WTC11 (cell line): ENCODE measurements around the gene CX3CR1. TPM values are rescaled to one million over a fixed set of nuclear protein-coding genes. Genes with fewer than 3 reads are reported as not detected.

Experiments used
- ATAC-seq: fragments of 200-7000 bp; cut with Tn5 transposase; 2 replicates; pipeline ENCODE4 v1.10.0; 2021; ENCODE audit warnings: mild to moderate bottlenecking, moderate library complexity
- CTCF ChIA-PET: fragments of 300-600 bp; sonication (Branson Sonifier 250); formaldehyde crosslinking; loops from one replicate; lab custom pipeline; 2021; ENCODE audit warnings: antibody characterized with exemption; lab: Charles Lee
- POLR2A ChIA-PET: fragments of 350-600 bp; sonication (Branson Sonifier 250); formaldehyde crosslinking; loops from one replicate; lab custom pipeline; 2021; ENCODE audit warnings: antibody characterized with exemption; lab: Charles Lee
- DNase-seq: peaks from one replicate; pipeline ENCODE4 v3.0.0; 2021; ENCODE audit warnings: low spot score
- H3K27ac Mint-ChIP-seq: 2 replicates; pipeline ENCODE4 v1.8.0; 2021; ENCODE audit warnings: mixed read lengths
- H3K27me3 Mint-ChIP-seq: 2 replicates; pipeline ENCODE4 v1.8.0; 2021; ENCODE audit warnings: low read depth, mild to moderate bottlenecking, moderate library complexity, mixed read lengths
- H3K36me3 Mint-ChIP-seq: 2 replicates; pipeline ENCODE4 v1.8.0; 2021; ENCODE audit warnings: mixed read lengths
- H3K4me1 Mint-ChIP-seq: 2 replicates; pipeline ENCODE4 v1.8.0; 2022; ENCODE audit warnings: mixed read lengths
- H3K4me3 Mint-ChIP-seq: 2 replicates; pipeline ENCODE4 v1.8.0; 2021; ENCODE audit warnings: mild to moderate bottlenecking, moderate library complexity, mixed read lengths
- H3K9me3 Mint-ChIP-seq: 2 replicates; pipeline ENCODE4 v1.8.0; 2021; ENCODE audit warnings: mixed read lengths
- AR ChIP-seq: fragments of 250-450 bp; sonication (Bioruptor Pico); IDR thresholded peaks from 2 replicates; pipeline ENCODE4 v1.9.0; 2021; ENCODE audit warnings: mild to moderate bottlenecking
- FOXJ3 ChIP-seq: sonication (generic); formaldehyde crosslinking; IDR thresholded peaks from 2 replicates; pipeline ENCODE4 v1.9.0; 2021; ENCODE audit warnings: missing genetic modification reagents, mild to moderate bottlenecking, borderline replicate concordance
- FOXK1 ChIP-seq: sonication (generic); formaldehyde crosslinking; IDR thresholded peaks from 2 replicates; pipeline ENCODE4 v1.8.0; 2022; ENCODE audit warnings: mild to moderate bottlenecking, moderate library complexity, missing genetic modification reagents
- FOXP4 ChIP-seq: sonication (generic); formaldehyde crosslinking; IDR thresholded peaks from 2 replicates; pipeline ENCODE4 v1.8.0; 2022; ENCODE audit warnings: mild to moderate bottlenecking, missing genetic modification reagents
- NR3C1 ChIP-seq: sonication (generic); formaldehyde crosslinking; conservative IDR thresholded peaks from 2 replicates; pipeline ENCODE4 v1.8.1; 2023; ENCODE audit warnings: low read depth, mild to moderate bottlenecking, missing genetic modification reagents
- OVOL2 ChIP-seq: fragments of 250-450 bp; sonication (Bioruptor Pico); IDR thresholded peaks from 2 replicates; pipeline ENCODE4 v1.9.0; 2021; ENCODE audit warnings: mild to moderate bottlenecking, borderline replicate concordance
- PREB ChIP-seq: sonication (generic); formaldehyde crosslinking; IDR thresholded peaks from 2 replicates; pipeline ENCODE4 v1.8.1; 2022; ENCODE audit warnings: mild to moderate bottlenecking, missing genetic modification reagents, moderate library complexity, borderline replicate concordance
- SMAD3 ChIP-seq: sonication (generic); formaldehyde crosslinking; IDR thresholded peaks from 2 replicates; pipeline ENCODE4 v1.8.0; 2022; ENCODE audit warnings: missing genetic modification reagents, mild to moderate bottlenecking, borderline replicate concordance
- TEAD4 ChIP-seq: sonication (generic); formaldehyde crosslinking; IDR thresholded peaks from 2 replicates; pipeline ENCODE4 v1.8.0; 2022; ENCODE audit warnings: mild to moderate bottlenecking, missing genetic modification reagents
- total RNA-seq: library from RNA; stranded (reverse); gene quantifications from 3 replicates; pipeline ENCODE4 v1.2.3, GENCODE V29; 2021
- TF ChIP-seq, protein P1 (sequence below): fragments of 250-450 bp; sonication (Bioruptor Pico); IDR thresholded peaks from 2 replicates; pipeline ENCODE4 v1.9.0; 2021; ENCODE audit warnings: mild to moderate bottlenecking, borderline replicate concordance
- TF ChIP-seq, protein P2 (sequence below): sonication (generic); formaldehyde crosslinking; IDR thresholded peaks from 2 replicates; pipeline ENCODE4 v1.8.0; 2022; ENCODE audit warnings: mild to moderate bottlenecking, missing genetic modification reagents

Gene CX3CR1
- total RNA-seq, 1 experiment from 2014 or later = 0.11 TPM

DNA sequence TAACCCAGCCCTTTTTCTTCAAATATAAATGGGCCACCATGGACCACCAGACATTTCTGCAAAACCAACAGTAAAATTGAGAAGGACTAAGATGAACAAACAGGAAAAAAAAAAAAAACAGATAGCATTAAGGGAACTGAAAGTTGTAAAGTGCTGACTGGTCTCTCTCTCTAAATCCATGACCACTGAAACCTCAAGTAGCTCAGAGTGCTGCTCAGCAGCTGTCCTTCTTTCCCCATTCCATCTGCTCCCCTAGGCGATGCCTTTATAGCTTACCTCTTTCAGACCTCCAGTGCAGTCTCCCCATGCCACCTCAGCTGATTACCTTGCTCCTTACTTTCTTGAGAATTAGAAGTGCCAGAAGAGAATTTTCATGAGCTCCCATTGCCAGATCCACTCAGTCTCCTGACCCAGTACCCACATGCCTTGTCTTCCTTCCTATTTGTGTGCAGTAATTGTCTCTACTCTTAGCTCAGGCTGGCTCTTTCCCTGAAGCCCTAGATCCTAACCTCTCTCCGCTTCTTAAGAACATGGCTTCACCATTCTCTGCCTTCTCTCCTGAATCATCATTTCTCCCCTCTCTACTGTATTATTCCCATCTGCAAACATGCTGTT lies 63.6 kb downstream of the CX3CR1 start (continued):
- no peak for TF ChIP-seq PREB (CRISPR knock-in tag)
- TF ChIP-seq NR3C1 (CRISPR knock-in tag) = no peak
- TF ChIP-seq FOXJ3 (CRISPR knock-in tag) = no peak
- no peak for TF ChIP-seq SMAD3 (CRISPR knock-in tag)
- TF ChIP-seq, protein P1, sequence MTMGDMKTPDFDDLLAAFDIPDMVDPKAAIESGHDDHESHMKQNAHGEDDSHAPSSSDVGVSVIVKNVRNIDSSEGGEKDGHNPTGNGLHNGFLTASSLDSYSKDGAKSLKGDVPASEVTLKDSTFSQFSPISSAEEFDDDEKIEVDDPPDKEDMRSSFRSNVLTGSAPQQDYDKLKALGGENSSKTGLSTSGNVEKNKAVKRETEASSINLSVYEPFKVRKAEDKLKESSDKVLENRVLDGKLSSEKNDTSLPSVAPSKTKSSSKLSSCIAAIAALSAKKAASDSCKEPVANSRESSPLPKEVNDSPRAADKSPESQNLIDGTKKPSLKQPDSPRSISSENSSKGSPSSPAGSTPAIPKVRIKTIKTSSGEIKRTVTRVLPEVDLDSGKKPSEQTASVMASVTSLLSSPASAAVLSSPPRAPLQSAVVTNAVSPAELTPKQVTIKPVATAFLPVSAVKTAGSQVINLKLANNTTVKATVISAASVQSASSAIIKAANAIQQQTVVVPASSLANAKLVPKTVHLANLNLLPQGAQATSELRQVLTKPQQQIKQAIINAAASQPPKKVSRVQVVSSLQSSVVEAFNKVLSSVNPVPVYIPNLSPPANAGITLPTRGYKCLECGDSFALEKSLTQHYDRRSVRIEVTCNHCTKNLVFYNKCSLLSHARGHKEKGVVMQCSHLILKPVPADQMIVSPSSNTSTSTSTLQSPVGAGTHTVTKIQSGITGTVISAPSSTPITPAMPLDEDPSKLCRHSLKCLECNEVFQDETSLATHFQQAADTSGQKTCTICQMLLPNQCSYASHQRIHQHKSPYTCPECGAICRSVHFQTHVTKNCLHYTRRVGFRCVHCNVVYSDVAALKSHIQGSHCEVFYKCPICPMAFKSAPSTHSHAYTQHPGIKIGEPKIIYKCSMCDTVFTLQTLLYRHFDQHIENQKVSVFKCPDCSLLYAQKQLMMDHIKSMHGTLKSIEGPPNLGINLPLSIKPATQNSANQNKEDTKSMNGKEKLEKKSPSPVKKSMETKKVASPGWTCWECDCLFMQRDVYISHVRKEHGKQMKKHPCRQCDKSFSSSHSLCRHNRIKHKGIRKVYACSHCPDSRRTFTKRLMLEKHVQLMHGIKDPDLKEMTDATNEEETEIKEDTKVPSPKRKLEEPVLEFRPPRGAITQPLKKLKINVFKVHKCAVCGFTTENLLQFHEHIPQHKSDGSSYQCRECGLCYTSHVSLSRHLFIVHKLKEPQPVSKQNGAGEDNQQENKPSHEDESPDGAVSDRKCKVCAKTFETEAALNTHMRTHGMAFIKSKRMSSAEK (CRISPR knock-in tag) = no peak

DNA sequence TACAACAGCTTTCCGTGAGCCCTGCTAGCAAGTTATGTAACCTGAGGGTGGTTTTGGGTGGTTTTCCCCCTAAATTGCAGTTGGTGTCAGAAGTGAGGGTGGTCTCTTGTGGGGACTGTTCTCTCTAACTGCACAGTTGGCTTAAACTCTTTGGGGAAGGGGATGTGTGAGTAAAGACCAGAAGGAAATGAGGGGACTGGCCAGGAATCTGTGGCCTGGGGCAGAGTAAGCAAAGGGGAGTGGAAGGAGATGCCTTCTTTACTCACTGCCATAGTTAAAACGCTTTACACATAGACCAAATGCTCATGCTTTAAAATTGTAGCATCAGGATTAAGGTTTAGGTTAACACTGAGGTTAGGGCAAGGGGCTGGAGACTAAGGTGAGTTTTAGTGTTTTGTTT lies 66.2 kb downstream of the CX3CR1 start:
- POLR2A ChIA-PET = no interaction called here
- Mint-ChIP-seq H3K4me1 (peaks cover 20% of the 10 kb centered on the region), H3K9me3 (peaks cover 10% of the 10 kb centered on the region; the same call in 1 of the 2 replicates), H3K4me3 (no peak overlapping the region)
- TF ChIP-seq TEAD4 (CRISPR knock-in tag) (no peak), FOXP4 (no peak), FOXK1 (CRISPR knock-in tag) (no peak), AR (no peak), OVOL2 (CRISPR knock-in tag) (no peak)
- TF ChIP-seq, protein P2, sequence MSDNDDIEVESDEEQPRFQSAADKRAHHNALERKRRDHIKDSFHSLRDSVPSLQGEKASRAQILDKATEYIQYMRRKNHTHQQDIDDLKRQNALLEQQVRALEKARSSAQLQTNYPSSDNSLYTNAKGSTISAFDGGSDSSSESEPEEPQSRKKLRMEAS = no peak
- TF ChIP-seq, all 79 proteins: peak for 0
- no peak for DNase-seq
- no peaks in the 10 kb centered on the region for H3K36me3 Mint-ChIP-seq
- no peak overlapping the region for H3K27ac Mint-ChIP-seq
- H3K27me3 Mint-ChIP-seq = no peaks in the 10 kb centered on the region
- CTCF ChIA-PET = interaction anchor here (0.8 to 1.8 kb wide), 4 partner anchors 75 to 164 kb away, joined by 3 to 8 read pairs (median 4); no protein-coding TSS in a partner anchor
- ATAC-seq = no peak

Other genes starting within 250 kb of the CX3CR1 start
- 0.13 to 0.27 TPM (median 0.25 TPM) in 3 replicates for gene SCN11A, start 228.1 kb downstream of the CX3CR1 start, total RNA-seq
- gene WDR48, start 228.0 kb downstream of the CX3CR1 start, total RNA-seq = 35.5 to 40.9 TPM (median 40.9 TPM) in 3 replicates
- gene GORASP1, start 172.4 kb downstream of the CX3CR1 start, total RNA-seq = 44.6 to 50.7 TPM (median 47.4 TPM) in 3 replicates
- 3.8 to 4.6 TPM (median 4.4 TPM) in 3 replicates for gene TTC21A, start 172.4 kb downstream of the CX3CR1 start, total RNA-seq
- gene CSRNP1, start 126.4 kb downstream of the CX3CR1 start, total RNA-seq = 8.0 to 8.7 TPM (median 8.5 TPM) in 3 replicates
- gene XIRP1, start 87.4 kb downstream of the CX3CR1 start, total RNA-seq = not detected in 3 replicates
- gene CCR8, start 49.7 kb upstream of the CX3CR1 start, total RNA-seq = 0.33 TPM in 1 of 3 replicates, not detected in the others
- 34.9 to 37.3 TPM (median 36.7 TPM) in 3 replicates for gene SLC25A38, start 103.3 kb upstream of the CX3CR1 start, total RNA-seq
- 2,455 to 2,509 TPM (median 2,505 TPM) in 3 replicates for gene RPSA, start 126.7 kb upstream of the CX3CR1 start, total RNA-seq
- 0.13 to 0.39 TPM in 2 of 3 replicates, not detected in the other for gene MOBP, start 187.6 kb upstream of the CX3CR1 start, total RNA-seq